Endothelial cell of umbilical vein (primary cell): ENCODE measurements around the gene RNF130.

Experiments used
- EZH2 ChIP-seq: IDR thresholded peaks from 2 replicates; pipeline ENCODE4 v1.6.1; 2012; ENCODE audit warnings: borderline replicate concordance, low read depth, mild to moderate bottlenecking, moderate library complexity, low read length, inconsistent platforms; ENCODE audit not compliant: severe bottlenecking
- GATA2 ChIP-seq: IDR thresholded peaks from 2 replicates; pipeline ENCODE4 v1.7.0; 2011; ENCODE audit warnings: low read depth, mild to moderate bottlenecking, moderate library complexity, mixed read lengths, low read length; ENCODE audit not compliant: insufficient read length, insufficient read depth
- POLR2A ChIP-seq: IDR thresholded peaks from 2 replicates; pipeline ENCODE4 v1.6.1; 2012; ENCODE audit warnings: low read depth, mild to moderate bottlenecking, control low read depth, low read length
- TF ChIP-seq, protein P1 (sequence below), 2 donors: IDR thresholded peaks; 1 replicate in 1 of 2; 2 replicates in 1 of 2; pipeline ENCODE4 v1.5.1; 2011; ENCODE audit warnings: low read length in 2 of 2, mild to moderate bottlenecking in 2 of 2, moderate library complexity in 2 of 2, control low read depth in 1 of 2, inconsistent platforms in 1 of 2, low read depth in 1 of 2; ENCODE audit not compliant: insufficient read depth in 1 of 2; ENCODE audit errors: extremely low read depth in 1 of 2

DNA sequence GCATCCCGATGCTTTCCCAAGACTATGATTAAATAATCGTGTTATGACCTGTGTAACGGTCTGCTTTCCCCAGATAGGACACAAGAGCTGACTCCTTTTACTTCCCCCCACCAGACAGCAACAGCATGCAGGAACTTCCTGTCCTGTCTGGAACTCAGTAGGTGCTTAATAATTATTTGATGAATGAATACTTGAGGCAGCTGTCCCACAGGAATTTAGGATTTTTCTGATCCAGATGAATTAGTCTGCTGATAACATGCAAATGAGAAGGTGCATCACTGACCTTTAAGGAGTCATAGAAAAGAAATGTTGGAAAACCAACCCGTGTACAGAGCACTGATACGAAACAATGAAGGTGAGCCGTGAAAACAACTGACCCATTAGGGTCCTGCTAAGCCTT, 12.2 kb downstream of the RNF130 start:
- TF ChIP-seq, protein P1, sequence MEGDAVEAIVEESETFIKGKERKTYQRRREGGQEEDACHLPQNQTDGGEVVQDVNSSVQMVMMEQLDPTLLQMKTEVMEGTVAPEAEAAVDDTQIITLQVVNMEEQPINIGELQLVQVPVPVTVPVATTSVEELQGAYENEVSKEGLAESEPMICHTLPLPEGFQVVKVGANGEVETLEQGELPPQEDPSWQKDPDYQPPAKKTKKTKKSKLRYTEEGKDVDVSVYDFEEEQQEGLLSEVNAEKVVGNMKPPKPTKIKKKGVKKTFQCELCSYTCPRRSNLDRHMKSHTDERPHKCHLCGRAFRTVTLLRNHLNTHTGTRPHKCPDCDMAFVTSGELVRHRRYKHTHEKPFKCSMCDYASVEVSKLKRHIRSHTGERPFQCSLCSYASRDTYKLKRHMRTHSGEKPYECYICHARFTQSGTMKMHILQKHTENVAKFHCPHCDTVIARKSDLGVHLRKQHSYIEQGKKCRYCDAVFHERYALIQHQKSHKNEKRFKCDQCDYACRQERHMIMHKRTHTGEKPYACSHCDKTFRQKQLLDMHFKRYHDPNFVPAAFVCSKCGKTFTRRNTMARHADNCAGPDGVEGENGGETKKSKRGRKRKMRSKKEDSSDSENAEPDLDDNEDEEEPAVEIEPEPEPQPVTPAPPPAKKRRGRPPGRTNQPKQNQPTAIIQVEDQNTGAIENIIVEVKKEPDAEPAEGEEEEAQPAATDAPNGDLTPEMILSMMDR (IDR thresholded peaks at IDR 0.05; ENCODE audit: extremely low read depth in 1 of 2, insufficient read depth in 1 of 2, low read depth in 1 of 2, low read length in 2 of 2): no peak
- TF ChIP-seq GATA2: no peak
- TF ChIP-seq EZH2: no peak
- no peak for TF ChIP-seq POLR2A
